ENCODE data around the gene MGST3.

GRCh38 chr1:165647517-165647916 lies 16.5 kb downstream of the MGST3 start:
- TF ChIP-seq CTCF (IDR thresholded peaks at IDR 0.05) = no peak
- no peak for TF ChIP-seq POLR2A (IDR thresholded peaks at IDR 0.05)

Data from body of pancreas (tissue), 4 donors.